Body of pancreas (tissue), 4 donors: ENCODE results near the gene OTX1.

ENCODE experiments used
- CTCF ChIP-seq, 7 experiments: fragments of 450-650 bp in 4 of 7; fragments of 200-600 bp in 3 of 7; sonication (generic) in 3 of 7; IDR thresholded peaks; one replicate each; pipeline ENCODE4 v1.5.1; 2016 to 2019; ENCODE audit warnings: antibody characterized with exemption in 7 of 7
- POLR2A ChIP-seq, 3 donors: fragments of 450-650 bp; IDR thresholded peaks; one replicate each; pipeline ENCODE4 v1.6.1; 2016; ENCODE audit warnings: antibody characterized with exemption in 3 of 3, mild to moderate bottlenecking in 2 of 3

DNA sequence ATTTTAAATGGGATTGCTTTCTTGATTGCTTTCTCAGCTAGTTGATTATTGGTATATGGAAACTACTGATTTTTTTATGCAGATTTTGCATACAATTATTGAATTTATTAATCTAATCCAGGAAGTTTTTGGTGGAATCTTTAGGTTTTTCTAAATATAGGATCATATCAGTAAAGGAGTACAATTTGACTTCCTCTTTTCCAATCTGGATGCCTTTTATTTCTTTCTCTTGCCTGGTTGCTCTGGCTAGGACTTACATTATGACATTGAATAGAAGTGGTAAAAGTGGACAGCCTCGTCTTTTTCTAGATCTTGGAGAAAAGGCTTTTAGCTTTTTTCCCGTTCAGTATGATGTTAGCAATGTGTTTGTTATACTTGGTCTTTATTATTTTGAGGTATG lies 51.3 kb downstream of the OTX1 start:
- TF ChIP-seq CTCF (IDR thresholded peaks at IDR 0.05): no peak
- no peak for TF ChIP-seq POLR2A (IDR thresholded peaks at IDR 0.05)
